Measurements from ENCODE around the gene LRRC59.
A peak's percentile ranks its signal among the peaks of the same experiment; 100 is the strongest.
"Not testable (repeated sequence)": the region's sequence is repeated elsewhere in the genome, so short reads cannot be mapped to it uniquely, and the experiment has no call there.

The LRRC59 gene

GRCh38 chr17:50397111-50397918 lies at the start of gene LRRC59:
LRRC59 (minus strand) TSS chr17:50397523; CDS start chr17:50397317, 206 bp downstream.
- DNase-seq: peak in 57 of 58 donors; percentile 14 to 89 (median 75)

- no peak for DNase-seq
Measured at GRCh38 chr17:50445730-50446325, 48.5 kb upstream of the LRRC59 start.

- DNase-seq: no peak
Measured at GRCh38 chr17:50444841-50445715, 47.8 kb upstream of the LRRC59 start.

GRCh38 chr17:50443505-50443974 lies 46.2 kb upstream of the LRRC59 start:
- DNase-seq: peak in 1 of 58 donors; percentile 26

- DNase-seq: no peak
Measured at GRCh38 chr17:50440838-50441829, 43.8 kb upstream of the LRRC59 start.

GRCh38 chr17:50440172-50440837 lies 43.0 kb upstream of the LRRC59 start:
- no peak for DNase-seq

GRCh38 chr17:50439008-50439407 lies 41.7 kb upstream of the LRRC59 start:
- DNase-seq: no peak

GRCh38 chr17:50437409-50437808 lies 40.1 kb upstream of the LRRC59 start:
- no peak for DNase-seq

GRCh38 chr17:50432125-50432762 lies 34.9 kb upstream of the LRRC59 start:
- no peak for DNase-seq

GRCh38 chr17:50430821-50431618 lies 33.7 kb upstream of the LRRC59 start:
- DNase-seq: no peak

- no peak for DNase-seq
Measured at GRCh38 chr17:50429793-50430192, 32.5 kb upstream of the LRRC59 start.

GRCh38 chr17:50428831-50429424 lies 31.6 kb upstream of the LRRC59 start:
- no peak for DNase-seq

- DNase-seq: not testable (repeated sequence)
Measured at GRCh38 chr17:50428126-50428525, 30.8 kb upstream of the LRRC59 start.

- DNase-seq: peak in 1 of 58 donors; percentile 6
Measured at GRCh38 chr17:50426814-50427787, 29.8 kb upstream of the LRRC59 start.

- DNase-seq: no peak
Measured at GRCh38 chr17:50426472-50426782, 29.1 kb upstream of the LRRC59 start.

- DNase-seq: peak in 16 of 58 donors; percentile 3 to 52 (median 20)
Measured at GRCh38 chr17:50425682-50426471, 28.6 kb upstream of the LRRC59 start, which contains the start of gene ACSF2. ACSF2 (plus strand) TSS chr17:50426218; CDS start chr17:50426262, 44 bp downstream.

Measured in anterior cingulate cortex (tissue), 58 donors.